Measurements from ENCODE around the gene EREG. TPM values are rescaled to one million over a fixed set of nuclear protein-coding genes. Genes with fewer than 3 reads are reported as not detected.

The EREG gene
- total RNA-seq, 1 experiment from 2014 or later = 37.0 TPM

DNA sequence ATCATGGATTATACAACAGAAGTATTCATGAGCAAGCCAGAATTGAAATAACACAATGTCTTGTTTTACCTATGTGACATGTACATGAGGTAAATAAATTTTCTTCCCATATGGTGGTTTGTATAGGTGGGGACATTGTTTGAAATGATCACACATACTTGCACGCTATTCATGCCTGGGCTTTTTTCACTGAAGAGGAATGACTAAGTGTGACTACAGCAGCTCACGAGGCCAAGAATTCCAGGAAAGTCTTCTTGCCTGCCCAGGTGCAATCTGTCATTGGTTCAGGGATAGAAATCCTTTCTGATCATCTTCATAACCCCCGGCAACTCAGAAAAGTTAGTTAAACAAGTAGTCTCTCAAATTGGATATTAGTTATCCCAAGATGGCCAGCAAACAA is 43.7 kb downstream of the EREG start:
- BruUV-seq (replicated peaks) = no TSS peak
- intact Hi-C loops (cut with micrococcal nuclease; ENCODE audit: unreplicated experiment) = no loop called here

GRCh38 chr4:74410272-74410671 is 45.3 kb downstream of the EREG start:
- Histone ChIP-seq H3K36me3 (ENCODE audit: control insufficient read depth, insufficient read depth, low read length) (no peaks in the 10 kb centered on the region), H3K27me3 (replicated peaks; ENCODE audit: control insufficient read depth, insufficient read depth, low read length) (no peaks in the 10 kb centered on the region), H3K9me3 (no peaks in the 10 kb centered on the region), H3K4me3 (ENCODE audit: low read depth, low read length) (no peak overlapping the region), H3K4me1 (no peaks in the 10 kb centered on the region)
- intact Hi-C loops (cut with micrococcal nuclease; ENCODE audit: unreplicated experiment) = no loop called here
- TF ChIP-seq, protein P1, sequence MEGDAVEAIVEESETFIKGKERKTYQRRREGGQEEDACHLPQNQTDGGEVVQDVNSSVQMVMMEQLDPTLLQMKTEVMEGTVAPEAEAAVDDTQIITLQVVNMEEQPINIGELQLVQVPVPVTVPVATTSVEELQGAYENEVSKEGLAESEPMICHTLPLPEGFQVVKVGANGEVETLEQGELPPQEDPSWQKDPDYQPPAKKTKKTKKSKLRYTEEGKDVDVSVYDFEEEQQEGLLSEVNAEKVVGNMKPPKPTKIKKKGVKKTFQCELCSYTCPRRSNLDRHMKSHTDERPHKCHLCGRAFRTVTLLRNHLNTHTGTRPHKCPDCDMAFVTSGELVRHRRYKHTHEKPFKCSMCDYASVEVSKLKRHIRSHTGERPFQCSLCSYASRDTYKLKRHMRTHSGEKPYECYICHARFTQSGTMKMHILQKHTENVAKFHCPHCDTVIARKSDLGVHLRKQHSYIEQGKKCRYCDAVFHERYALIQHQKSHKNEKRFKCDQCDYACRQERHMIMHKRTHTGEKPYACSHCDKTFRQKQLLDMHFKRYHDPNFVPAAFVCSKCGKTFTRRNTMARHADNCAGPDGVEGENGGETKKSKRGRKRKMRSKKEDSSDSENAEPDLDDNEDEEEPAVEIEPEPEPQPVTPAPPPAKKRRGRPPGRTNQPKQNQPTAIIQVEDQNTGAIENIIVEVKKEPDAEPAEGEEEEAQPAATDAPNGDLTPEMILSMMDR (IDR thresholded peaks at IDR 0.05; ENCODE audit: insufficient read depth in 1 of 2, low read depth in 1 of 2, low read length in 1 of 2, severe bottlenecking in 1 of 2, unreplicated experiment in 1 of 2) = no peak
- CTCF ChIA-PET = no interaction called here
- H3K36me3 Mint-ChIP-seq (ENCODE audit: insufficient read depth, unreplicated experiment) = no peaks in the 10 kb centered on the region
- DNase-seq = no peak
- POLR2A ChIA-PET = interaction anchor here (0.5 kb wide), 1 partner anchor 1336 kb away, joined by 4 read pairs; no protein-coding TSS in a partner anchor
- no TSS peak for BruUV-seq (replicated peaks)
- H3K27ac Mint-ChIP-seq (ENCODE audit: unreplicated experiment) = no peak overlapping the region
- H3K27me3 Mint-ChIP-seq (ENCODE audit: insufficient read depth, unreplicated experiment) = no peaks in the 10 kb centered on the region
- no peak overlapping the region for H3K4me3 Mint-ChIP-seq (ENCODE audit: unreplicated experiment)
- H3K9me3 Mint-ChIP-seq (ENCODE audit: unreplicated experiment) = no peaks in the 10 kb centered on the region
- no peaks in the 10 kb centered on the region for H3K4me1 Mint-ChIP-seq (ENCODE audit: low read depth, unreplicated experiment)

More for the DNA sequence above, 43.7 kb downstream of the EREG start:
- TF ChIP-seq, protein P1 (IDR thresholded peaks at IDR 0.05; ENCODE audit: insufficient read depth in 1 of 2, low read depth in 1 of 2, low read length in 1 of 2, severe bottlenecking in 1 of 2, unreplicated experiment in 1 of 2) = no peak
- Mint-ChIP-seq H3K27me3 (ENCODE audit: insufficient read depth, unreplicated experiment) (no peaks in the 10 kb centered on the region), H3K9me3 (ENCODE audit: unreplicated experiment) (no peaks in the 10 kb centered on the region), H3K36me3 (ENCODE audit: insufficient read depth, unreplicated experiment) (no peaks in the 10 kb centered on the region), H3K4me1 (ENCODE audit: low read depth, unreplicated experiment) (no peaks in the 10 kb centered on the region), H3K27ac (ENCODE audit: unreplicated experiment) (no peak overlapping the region), H3K4me3 (ENCODE audit: unreplicated experiment) (no peak overlapping the region)
- Histone ChIP-seq H3K9me3 (no peaks in the 10 kb centered on the region), H3K4me1 (no peaks in the 10 kb centered on the region), H3K36me3 (ENCODE audit: control insufficient read depth, insufficient read depth, low read length) (no peaks in the 10 kb centered on the region), H3K27me3 (replicated peaks; ENCODE audit: control insufficient read depth, insufficient read depth, low read length) (no peaks in the 10 kb centered on the region), H3K4me3 (ENCODE audit: low read depth, low read length) (no peak overlapping the region)
- DNase-seq = no peak
- CTCF ChIA-PET = no interaction called here
- POLR2A ChIA-PET = no interaction called here

- intact Hi-C loops (cut with micrococcal nuclease; ENCODE audit: unreplicated experiment) = no loop called here
- no peaks in the 10 kb centered on the region for H3K27me3 ChIP-seq (replicated peaks; ENCODE audit: control insufficient read depth, insufficient read depth, low read length)
- Mint-ChIP-seq H3K27ac (ENCODE audit: unreplicated experiment) (no peak overlapping the region), H3K9me3 (ENCODE audit: unreplicated experiment) (no peaks in the 10 kb centered on the region), H3K27me3 (ENCODE audit: insufficient read depth, unreplicated experiment) (no peaks in the 10 kb centered on the region), H3K4me1 (ENCODE audit: low read depth, unreplicated experiment) (no peaks in the 10 kb centered on the region), H3K36me3 (ENCODE audit: insufficient read depth, unreplicated experiment) (no peaks in the 10 kb centered on the region), H3K4me3 (ENCODE audit: unreplicated experiment) (no peak overlapping the region)
- ChIA-PET CTCF (no interaction called here), POLR2A (no interaction called here)
- TF ChIP-seq, protein P1 (IDR thresholded peaks at IDR 0.05; ENCODE audit: insufficient read depth in 1 of 2, low read depth in 1 of 2, low read length in 1 of 2, severe bottlenecking in 1 of 2, unreplicated experiment in 1 of 2) = no peak
- DNase-seq = no peak
- H3K4me1 ChIP-seq = no peaks in the 10 kb centered on the region
- H3K36me3 ChIP-seq (ENCODE audit: control insufficient read depth, insufficient read depth, low read length) = no peaks in the 10 kb centered on the region
- H3K9me3 ChIP-seq = no peaks in the 10 kb centered on the region
- H3K4me3 ChIP-seq (ENCODE audit: low read depth, low read length) = no peak overlapping the region
- no TSS peak for BruUV-seq (replicated peaks)
These were observed 47.3 kb downstream of the EREG start for GRCh38 chr4:74412225-74412624.
